ENCODE measurements around the gene CNGA3. TPM values are rescaled to one million over a fixed set of nuclear protein-coding genes. Genes with fewer than 3 reads are reported as not detected.

Gene CNGA3
- total and polyA plus RNA-seq, 2 experiments from 2014 or later = not detected

- no peak overlapping the region for H3K4me3 Mint-ChIP-seq
- DNase-seq (ENCODE audit: low spot score) (no peak), ATAC-seq (no peak)
- Histone ChIP-seq H2AFZ (no peak overlapping the region), H3K4me1 (ENCODE audit: insufficient read depth) (peaks cover 8% of the 10 kb centered on the region; the same call in 1 of the 2 replicates), H3K4me3 (no peak overlapping the region), H3K4me2 (no peak overlapping the region), H3K27ac (ENCODE audit: low read depth) (no peak overlapping the region), H3F3A (replicated peaks; ENCODE audit: low read depth) (no peaks in the 10 kb centered on the region; the same call in 1 of the 2 replicates), H3K36me3 (ENCODE audit: insufficient read depth) (peaks cover 5% of the 10 kb centered on the region; the same call in 1 of the 2 replicates), H3K9me2 (ENCODE audit: insufficient read depth) (no peaks in the 10 kb centered on the region), H4K20me1 (replicated peaks; ENCODE audit: insufficient read depth) (no peaks in the 10 kb centered on the region), H3K27me3 (ENCODE audit: insufficient read depth) (no peaks in the 10 kb centered on the region), H3K79me2 (replicated peaks; ENCODE audit: insufficient read depth) (no peaks in the 10 kb centered on the region)
- H3K27me3 Mint-ChIP-seq (ENCODE audit: insufficient read depth, low read depth, poor library complexity) = peaks cover 10% of the 10 kb centered on the region
- peaks cover 63% of the 10 kb centered on the region for H3K36me3 Mint-ChIP-seq (ENCODE audit: low read depth)
- peaks cover 14% of the 10 kb centered on the region for H3K4me1 Mint-ChIP-seq
- no peak overlapping the region for H3K27ac Mint-ChIP-seq
- TF ChIP-seq ETS1 (IDR thresholded peaks at IDR 0.05) (no peak), ZNF114 (CRISPR knock-in tag; IDR thresholded peaks at IDR 0.05) (no peak), CREB1 (CRISPR knock-in tag; IDR thresholded peaks at IDR 0.05; ENCODE audit: low read depth) (no peak), STAT1 (IDR thresholded peaks at IDR 0.05; ENCODE audit: unreplicated experiment) (no peak), CTCF (conservative IDR thresholded peaks at IDR 0.05; ENCODE audit: low read depth in 2 of 2) (no peak), EZH2 (IDR thresholded peaks at IDR 0.05; ENCODE audit: low read depth, unreplicated experiment) (no peak), REST (IDR thresholded peaks at IDR 0.05; ENCODE audit: unreplicated experiment) (no peak), NANOG (IDR thresholded peaks at IDR 0.05; ENCODE audit: borderline replicate concordance) (no peak), ZNF462 (CRISPR knock-in tag; IDR thresholded peaks at IDR 0.05) (no peak), JUNB (IDR thresholded peaks at IDR 0.05; ENCODE audit: unreplicated experiment) (no peak), EZH2phosphoT487 (IDR thresholded peaks at IDR 0.05; ENCODE audit: unreplicated experiment) (no peak)
- peaks cover 73% of the 10 kb centered on the region for H3K9me3 Mint-ChIP-seq
Observed at GRCh38 chr2:98433363-98433964, 87.2 kb downstream of the CNGA3 start.

Data from GM23338 (cell line).